SK-N-MC (cell line): ENCODE results near the gene CAPN15.

Experiments
- DNase-seq: peaks from one replicate; pipeline ENCODE4 v3.0.0-alpha.2; 2011; ENCODE audit warnings: low read depth, low spot score
- H3K27ac ChIP-seq: fragments of 200-600 bp; sonication (generic); 2 replicates; pipeline ENCODE4 v1.5.1; 2016; ENCODE audit warnings: mixed run types
- H3K36me3 ChIP-seq: fragments of 200-600 bp; sonication (generic); 2 replicates; pipeline ENCODE4 v1.6.1; 2017; ENCODE audit warnings: antibody characterized with exemption, low read length, mixed read lengths; ENCODE audit not compliant: insufficient read depth
- H3K4me3 ChIP-seq: fragments of 200-600 bp; sonication (generic); 2 replicates; pipeline ENCODE4 v1.5.1; 2016
- H3K9ac ChIP-seq: fragments of 200-600 bp; sonication (generic); 2 replicates; pipeline ENCODE4 v1.8.0; 2017; ENCODE audit warnings: mixed run types, mixed read lengths; ENCODE audit not compliant: insufficient read length
- H3K9me3 ChIP-seq: fragments of 200-600 bp; sonication (generic); 2 replicates; pipeline ENCODE4 v1.6.1; 2017; ENCODE audit warnings: low read depth, mild to moderate bottlenecking, antibody characterized with exemption, low read length, moderate library complexity, mixed read lengths
- EZH2 ChIP-seq: fragments of 200-600 bp; sonication (generic); IDR thresholded peaks from one replicate; pipeline ENCODE4 v1.6.1; 2017; ENCODE audit warnings: antibody characterized with exemption
- FOXP2 ChIP-seq: optimal IDR thresholded peaks from 2 replicates; pipeline ENCODE3; 2011; ENCODE audit warnings: mild to moderate bottlenecking, moderate library complexity; ENCODE audit not compliant: insufficient read depth; ENCODE audit errors: extremely low read length, control extremely low read depth
- POLR2AphosphoS5 ChIP-seq: IDR thresholded peaks from 2 replicates; pipeline ENCODE4 v1.6.1; 2012; ENCODE audit warnings: mild to moderate bottlenecking, low read depth, low read length, borderline replicate concordance

The CAPN15 gene

DNA sequence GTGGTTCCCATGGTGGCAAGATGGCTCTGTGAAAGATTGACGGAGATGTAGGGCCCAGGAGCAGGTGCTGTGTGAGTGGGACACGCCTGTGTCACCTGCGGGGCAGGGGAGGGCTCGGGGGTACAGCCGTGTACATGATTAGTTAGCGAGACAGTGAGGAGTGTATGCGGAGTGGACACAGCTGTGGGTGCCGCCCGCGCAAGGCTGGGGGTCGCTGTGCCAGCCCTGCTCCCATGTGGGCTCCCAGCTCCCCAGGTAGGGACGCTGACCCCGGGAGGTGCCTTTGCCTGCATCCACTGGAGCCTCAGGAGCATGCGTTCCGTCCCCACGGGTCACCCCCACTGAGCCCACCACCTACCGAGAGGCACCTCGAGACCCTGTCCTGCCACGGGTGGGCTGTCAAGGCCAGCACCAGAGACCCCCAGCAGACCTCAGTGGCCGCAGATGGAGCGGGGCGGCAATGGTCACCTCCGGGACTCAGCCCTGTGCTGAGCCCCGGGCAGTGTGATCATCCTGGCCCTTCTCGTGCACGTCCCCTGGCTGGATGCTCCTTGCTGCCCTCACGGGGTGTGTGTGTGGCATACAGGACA lies 7.4 kb downstream of the CAPN15 start:
- no peak overlapping the region for H3K27ac ChIP-seq

DNA sequence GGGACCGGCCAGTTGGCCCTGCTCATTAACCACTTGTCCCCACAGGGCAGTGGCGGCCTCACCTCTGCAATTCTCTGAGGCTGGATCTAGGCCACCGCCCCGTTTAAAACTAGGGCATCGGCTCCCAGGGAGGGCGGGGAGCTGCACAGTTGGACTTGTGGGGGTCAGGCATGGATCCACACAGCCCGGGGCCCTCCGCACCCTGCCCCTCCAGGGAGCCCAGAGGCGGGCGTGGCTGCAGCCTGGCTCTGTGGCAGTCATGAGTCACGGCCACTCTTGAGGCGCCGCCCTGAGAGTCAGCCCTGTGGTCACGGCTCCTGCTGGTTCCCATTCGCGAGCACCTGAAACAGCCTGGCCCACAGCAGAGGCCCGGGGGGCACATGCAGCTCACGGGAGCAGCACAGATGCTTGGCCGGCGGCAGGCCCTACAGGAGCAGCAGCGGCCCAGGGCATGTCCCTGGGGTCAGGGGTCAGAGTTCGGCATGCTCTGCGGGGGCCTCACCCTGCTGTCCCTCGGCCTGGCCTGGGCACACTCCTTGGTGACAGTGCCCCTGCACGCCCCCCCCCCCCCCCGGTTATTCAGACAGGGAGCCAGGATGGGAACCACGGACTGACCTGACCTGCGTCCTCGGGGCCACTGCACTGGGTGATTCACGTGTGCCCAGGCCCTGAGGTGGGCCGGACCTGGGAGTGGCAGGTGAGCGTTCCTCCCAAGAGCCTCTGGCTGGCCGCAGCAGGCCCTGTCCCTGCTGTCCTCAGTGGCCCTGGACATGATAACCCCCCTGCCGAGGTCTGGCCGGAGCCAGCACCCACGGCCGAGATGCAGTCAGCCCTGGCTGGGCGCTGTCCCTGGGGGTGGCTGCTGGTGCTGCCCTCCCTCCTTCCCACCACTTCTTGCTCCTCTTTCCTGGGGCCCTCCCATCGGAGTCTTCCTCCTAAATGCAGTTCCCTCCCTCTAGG lies 8.2 kb downstream of the CAPN15 start:
- Histone ChIP-seq H3K4me3 (no peak overlapping the region), H3K27ac (no peak overlapping the region), H3K9ac (no peak overlapping the region), H3K9me3 (no peaks in the 10 kb centered on the region), H3K36me3 (no peaks in the 10 kb centered on the region; the same call in 1 of the 2 replicates)
- TF ChIP-seq POLR2AphosphoS5 (no peak), FOXP2 (no peak), EZH2 (no peak)
- no peak for DNase-seq

More for the DNA sequence above, 7.4 kb downstream of the CAPN15 start:
- no peaks in the 10 kb centered on the region for H3K9me3 ChIP-seq
- H3K4me3 ChIP-seq = no peak overlapping the region
- no peaks in the 10 kb centered on the region; the same call in 1 of the 2 replicates for H3K36me3 ChIP-seq
- no peak for DNase-seq
- TF ChIP-seq EZH2 = no peak
- no peak for TF ChIP-seq FOXP2
- TF ChIP-seq POLR2AphosphoS5 = no peak
- H3K9ac ChIP-seq = no peak overlapping the region

DNA sequence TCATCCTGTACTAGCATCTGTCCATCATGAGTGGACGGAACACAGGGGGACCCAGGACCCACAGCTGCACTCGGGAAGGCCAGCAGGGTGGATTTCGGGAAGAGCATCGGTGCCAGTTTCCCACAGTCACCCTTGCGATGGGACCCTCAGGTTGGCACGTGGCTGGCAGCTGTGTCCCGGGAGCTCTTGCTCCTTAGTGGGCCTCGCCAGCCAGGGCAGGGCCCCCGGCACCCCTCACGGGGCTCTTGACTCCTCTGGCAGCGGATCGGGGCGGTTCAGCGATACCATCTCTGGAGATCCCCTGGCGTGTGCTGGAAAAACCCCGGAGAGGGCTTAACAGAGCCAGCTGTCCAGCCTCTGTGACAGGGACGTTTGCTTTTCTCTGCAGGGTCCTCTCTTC lies 9.2 kb downstream of the CAPN15 start:
- H3K4me3 ChIP-seq = no peak overlapping the region
- H3K36me3 ChIP-seq = no peaks in the 10 kb centered on the region; the same call in 1 of the 2 replicates
- no peak for DNase-seq
- H3K9ac ChIP-seq = no peak overlapping the region
- no peak overlapping the region for H3K27ac ChIP-seq
- TF ChIP-seq POLR2AphosphoS5 (no peak), FOXP2 (no peak), EZH2 (no peak)
- H3K9me3 ChIP-seq = no peaks in the 10 kb centered on the region

DNA sequence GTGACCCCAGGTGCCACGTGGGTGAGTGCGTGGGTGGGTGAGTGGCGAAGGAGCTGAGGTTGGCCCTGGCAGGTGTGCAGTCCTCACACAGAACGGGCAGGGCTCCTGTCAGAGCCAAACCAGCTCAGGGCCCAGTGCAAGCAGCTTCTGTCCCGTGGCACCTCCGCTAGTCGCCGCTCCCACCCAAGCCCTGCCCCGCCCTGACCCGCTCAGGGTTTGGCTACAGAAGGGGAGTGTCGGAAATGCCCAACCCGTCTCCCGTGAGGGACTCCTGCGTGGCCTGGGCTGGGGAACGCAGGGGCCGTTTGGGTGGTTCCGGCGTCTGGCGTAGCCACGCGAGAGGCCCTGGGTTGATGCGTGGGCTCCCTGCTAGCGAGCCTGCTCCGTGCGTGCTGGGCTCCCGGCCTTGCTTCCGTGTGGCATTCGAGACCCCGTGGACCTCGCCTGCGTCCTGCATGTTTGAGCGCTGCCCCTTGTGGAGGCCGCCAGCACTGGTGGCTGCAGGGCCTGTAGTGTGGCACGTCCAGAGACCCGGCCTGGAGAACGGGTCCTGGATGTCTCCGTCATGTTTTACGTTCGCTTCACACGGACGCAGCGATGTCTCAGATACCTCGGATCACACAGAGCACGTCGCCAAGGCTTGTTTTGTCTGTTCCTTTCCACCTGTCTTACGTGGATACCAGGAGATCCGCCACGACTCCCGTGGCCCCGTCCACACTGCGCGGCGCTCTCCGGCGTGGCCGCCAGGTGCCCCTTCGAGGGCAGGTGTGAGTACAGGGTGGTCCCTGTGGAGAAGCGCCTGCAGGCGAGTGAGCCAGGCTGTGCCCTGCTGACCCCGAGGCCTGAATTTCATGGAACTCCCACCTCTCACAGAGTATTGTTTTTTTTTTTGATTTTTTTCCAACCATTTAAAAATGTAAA lies 10.2 kb downstream of the CAPN15 start:
- Histone ChIP-seq H3K9ac (no peak overlapping the region), H3K9me3 (no peaks in the 10 kb centered on the region), H3K27ac (no peak overlapping the region), H3K4me3 (no peak overlapping the region), H3K36me3 (no peaks in the 10 kb centered on the region; the same call in 1 of the 2 replicates)
- DNase-seq = no peak
- no peak for TF ChIP-seq FOXP2
- no peak for TF ChIP-seq POLR2AphosphoS5

DNA sequence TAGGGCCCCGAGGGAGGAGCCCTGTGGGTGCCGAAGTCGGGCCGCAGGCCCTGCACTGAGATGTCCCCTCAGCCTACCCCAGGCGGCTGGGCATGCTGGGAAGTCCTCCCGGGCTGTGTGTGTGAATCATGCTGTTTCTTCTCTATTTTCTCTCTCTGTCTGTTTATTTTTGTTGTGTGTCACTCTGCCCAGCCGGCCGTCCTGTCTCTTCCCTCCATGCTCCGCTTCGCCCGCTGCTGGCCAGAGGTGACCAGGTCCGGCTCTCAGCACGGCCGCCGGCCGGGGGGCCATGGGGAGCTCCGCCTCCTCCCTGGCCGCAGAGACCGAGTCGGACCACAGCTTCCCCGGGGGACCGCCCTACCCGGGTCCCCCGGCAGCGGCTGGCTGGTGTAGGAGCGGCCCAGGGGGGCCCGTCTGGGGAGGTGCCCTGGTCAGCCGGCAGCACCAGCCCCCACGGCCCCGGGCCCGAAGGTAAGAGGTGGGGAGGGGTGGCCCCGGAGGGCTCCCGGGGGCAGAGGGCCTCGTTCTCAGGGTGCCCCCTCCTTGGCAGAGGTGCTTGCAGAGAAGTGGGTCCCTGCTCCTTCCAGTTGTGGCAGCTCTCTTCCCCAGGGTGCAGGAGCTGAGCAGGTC lies 12.5 kb downstream of the CAPN15 start:
- Histone ChIP-seq H3K9me3 (no peaks in the 10 kb centered on the region), H3K4me3 (no peak overlapping the region), H3K36me3 (no peaks in the 10 kb centered on the region; the same call in 1 of the 2 replicates), H3K9ac (no peak overlapping the region), H3K27ac (no peak overlapping the region)
- TF ChIP-seq POLR2AphosphoS5 (no peak), EZH2 (no peak), FOXP2 (no peak)
- no peak for DNase-seq

DNA sequence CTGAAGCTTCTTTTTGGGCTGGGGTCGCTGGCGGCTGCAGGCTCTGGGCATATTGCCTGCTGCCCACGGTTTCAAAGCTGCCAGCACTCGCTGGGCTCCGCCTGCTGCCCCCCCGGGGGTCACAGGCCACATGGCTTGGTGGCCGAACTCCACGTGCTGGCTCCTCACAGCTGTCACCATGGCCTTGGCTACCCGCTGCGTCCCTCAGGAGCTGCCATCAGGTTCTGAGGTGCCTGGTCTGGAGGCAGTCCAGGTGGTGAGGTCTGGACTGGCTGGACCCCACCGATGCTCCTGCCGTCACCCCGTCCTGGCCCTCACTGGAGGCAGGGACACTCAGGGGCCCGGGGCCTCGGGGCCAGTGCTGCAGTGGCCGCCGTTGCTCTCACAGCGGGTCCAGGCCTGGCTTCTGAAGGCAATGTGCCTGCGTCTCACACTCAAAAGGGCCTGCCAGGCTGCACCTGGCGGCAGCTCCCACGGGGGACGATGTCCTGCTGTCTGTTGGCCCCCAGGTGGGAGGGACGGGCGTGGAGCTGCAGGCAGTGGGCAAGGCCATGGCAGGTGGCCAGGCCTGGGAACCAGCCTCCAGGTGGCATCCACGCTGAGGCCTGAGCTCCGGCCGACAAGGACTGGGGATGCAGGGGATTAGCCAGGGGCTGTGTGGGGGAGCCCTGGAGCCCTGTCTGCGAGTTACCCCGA lies 13.3 kb downstream of the CAPN15 start:
- Histone ChIP-seq H3K4me3 (no peak overlapping the region), H3K9ac (no peak overlapping the region), H3K9me3 (no peaks in the 10 kb centered on the region), H3K36me3 (no peaks in the 10 kb centered on the region; the same call in 1 of the 2 replicates), H3K27ac (no peak overlapping the region)
- no peak for DNase-seq
- TF ChIP-seq EZH2 (no peak), POLR2AphosphoS5 (no peak), FOXP2 (no peak)
